WTC11 (cell line): ENCODE measurements around the gene CAPN14. TPM values are rescaled to one million over a fixed set of nuclear protein-coding genes. Genes with fewer than 3 reads are reported as not detected.
A peak's percentile ranks its signal among the peaks of the same experiment; 100 is the strongest.

Experiments used
- ATAC-seq: fragments of 200-7000 bp; cut with Tn5 transposase; 2 replicates; pipeline ENCODE4 v1.10.0; 2021; ENCODE audit warnings: mild to moderate bottlenecking, moderate library complexity
- CTCF ChIA-PET: fragments of 300-600 bp; sonication (Branson Sonifier 250); formaldehyde crosslinking; loops from one replicate; lab custom pipeline; 2021; ENCODE audit warnings: antibody characterized with exemption; lab: Charles Lee
- POLR2A ChIA-PET: fragments of 350-600 bp; sonication (Branson Sonifier 250); formaldehyde crosslinking; loops from one replicate; lab custom pipeline; 2021; ENCODE audit warnings: antibody characterized with exemption; lab: Charles Lee
- DNase-seq: peaks from one replicate; pipeline ENCODE4 v3.0.0; 2021; ENCODE audit warnings: low spot score
- H3K27ac Mint-ChIP-seq: 2 replicates; pipeline ENCODE4 v1.8.0; 2021; ENCODE audit warnings: mixed read lengths
- H3K27me3 Mint-ChIP-seq: 2 replicates; pipeline ENCODE4 v1.8.0; 2021; ENCODE audit warnings: low read depth, mild to moderate bottlenecking, moderate library complexity, mixed read lengths
- H3K36me3 Mint-ChIP-seq: 2 replicates; pipeline ENCODE4 v1.8.0; 2021; ENCODE audit warnings: mixed read lengths
- H3K4me1 Mint-ChIP-seq: 2 replicates; pipeline ENCODE4 v1.8.0; 2022; ENCODE audit warnings: mixed read lengths
- H3K4me3 Mint-ChIP-seq: 2 replicates; pipeline ENCODE4 v1.8.0; 2021; ENCODE audit warnings: mild to moderate bottlenecking, moderate library complexity, mixed read lengths
- H3K9me3 Mint-ChIP-seq: 2 replicates; pipeline ENCODE4 v1.8.0; 2021; ENCODE audit warnings: mixed read lengths
- AFF4 ChIP-seq: sonication (generic); formaldehyde crosslinking; IDR thresholded peaks from 2 replicates; pipeline ENCODE4 v1.8.1; 2023; ENCODE audit warnings: mild to moderate bottlenecking, missing genetic modification reagents, borderline replicate concordance
- ATF3 ChIP-seq: sonication (generic); formaldehyde crosslinking; conservative IDR thresholded peaks from 2 replicates; pipeline ENCODE4 v1.8.1; 2022; ENCODE audit warnings: mild to moderate bottlenecking, missing genetic modification reagents
- CBFB ChIP-seq: sonication (generic); formaldehyde crosslinking; IDR thresholded peaks from 2 replicates; pipeline ENCODE4 v1.8.1; 2022; ENCODE audit warnings: mild to moderate bottlenecking, low read depth, missing genetic modification reagents
- CREB1 ChIP-seq: sonication (generic); formaldehyde crosslinking; IDR thresholded peaks from 2 replicates; pipeline ENCODE4 v1.8.0; 2023; ENCODE audit warnings: mild to moderate bottlenecking, missing genetic modification reagents
- GRHL2 ChIP-seq: fragments of 250-450 bp; sonication (Bioruptor Pico); IDR thresholded peaks from 2 replicates; pipeline ENCODE4 v1.8.0; 2022; ENCODE audit warnings: mild to moderate bottlenecking, moderate library complexity; ENCODE audit not compliant: insufficient replicate concordance, severe bottlenecking
- IRF2 ChIP-seq: sonication (generic); formaldehyde crosslinking; IDR thresholded peaks from 2 replicates; pipeline ENCODE4 v1.8.0; 2022; ENCODE audit warnings: low read depth, missing genetic modification reagents, borderline replicate concordance
- JAZF1 ChIP-seq: fragments of 250-450 bp; sonication (Bioruptor Pico); IDR thresholded peaks from 2 replicates; pipeline ENCODE4 v1.9.0; 2021; ENCODE audit warnings: moderate library complexity, mild to moderate bottlenecking, inconsistent platforms
- JUN ChIP-seq: sonication (generic); formaldehyde crosslinking; IDR thresholded peaks from 2 replicates; pipeline ENCODE4 v1.8.0; 2023; ENCODE audit warnings: mild to moderate bottlenecking, missing genetic modification reagents
- NR1H2 ChIP-seq: sonication (generic); formaldehyde crosslinking; IDR thresholded peaks from 2 replicates; pipeline ENCODE4 v1.9.0; 2021; ENCODE audit warnings: mild to moderate bottlenecking, moderate library complexity, missing genetic modification reagents
- NR2C2 ChIP-seq: sonication (generic); formaldehyde crosslinking; IDR thresholded peaks from 2 replicates; pipeline ENCODE4 v1.8.0; 2022; ENCODE audit warnings: mild to moderate bottlenecking, missing genetic modification reagents
- SOX15 ChIP-seq: fragments of 250-450 bp; sonication (Bioruptor Pico); IDR thresholded peaks from 2 replicates; pipeline ENCODE4 v1.9.0; 2021; ENCODE audit warnings: mild to moderate bottlenecking
- ZMAT4 ChIP-seq: fragments of 250-450 bp; sonication (Bioruptor Pico); IDR thresholded peaks from 2 replicates; pipeline ENCODE4 v1.9.0; 2021; ENCODE audit warnings: mild to moderate bottlenecking
- ZNF121 ChIP-seq: sonication (generic); formaldehyde crosslinking; IDR thresholded peaks from 2 replicates; pipeline ENCODE4 v1.8.0; 2023; ENCODE audit warnings: missing genetic modification reagents
- ZNF219 ChIP-seq: sonication (generic); formaldehyde crosslinking; IDR thresholded peaks from 2 replicates; pipeline ENCODE4 v1.8.0; 2023; ENCODE audit warnings: missing genetic modification reagents, mild to moderate bottlenecking, borderline replicate concordance
- ZNF263 ChIP-seq: sonication (generic); formaldehyde crosslinking; IDR thresholded peaks from 2 replicates; pipeline ENCODE4 v1.8.1; 2022; ENCODE audit warnings: low read depth, mild to moderate bottlenecking, moderate library complexity, missing genetic modification reagents
- ZNF423 ChIP-seq: fragments of 250-450 bp; sonication (Bioruptor Pico); IDR thresholded peaks from 2 replicates; pipeline ENCODE4 v2.1.2; 2022; ENCODE audit warnings: mild to moderate bottlenecking, moderate library complexity
- ZNF425 ChIP-seq: fragments of 250-450 bp; sonication (Bioruptor Pico); conservative IDR thresholded peaks from 2 replicates; pipeline ENCODE4 v1.9.0; 2021; ENCODE audit warnings: mild to moderate bottlenecking
- ZNF512 ChIP-seq: sonication (generic); formaldehyde crosslinking; IDR thresholded peaks from 2 replicates; pipeline ENCODE4 v1.8.1; 2022; ENCODE audit warnings: missing genetic modification reagents, borderline replicate concordance
- total RNA-seq: library from RNA; stranded (reverse); gene quantifications from 3 replicates; pipeline ENCODE4 v1.2.3, GENCODE V29; 2021

The CAPN14 gene
- total RNA-seq, 1 experiment from 2014 or later, result 0.11 TPM

GRCh38 chr2:31138037-31138962 lies 79.0 kb downstream of the CAPN14 start, which contains the start of gene GALNT14 (continued):
- TF ChIP-seq ZNF425 (CRISPR knock-in tag) (no peak), AFF4 (CRISPR knock-in tag) (peak; percentile 90; the same call in 1 of the 2 replicates)

GRCh38 chr2:31137211-31138036 lies 79.9 kb downstream of the CAPN14 start:
- peaks cover 32% of the 10 kb centered on the region for H3K4me1 Mint-ChIP-seq
- H3K9me3 Mint-ChIP-seq, result no peaks in the 10 kb centered on the region
- ChIA-PET POLR2A (no interaction called here), CTCF (interaction anchor here (0.8 to 2.7 kb wide), 16 partner anchors 8 to 426 kb away, joined by 3 to 19 read pairs (median 6); no protein-coding TSS in a partner anchor)
- DNase-seq (peak; percentile 20), ATAC-seq (peak; percentile 31)
- no peak overlapping the region for H3K27ac Mint-ChIP-seq
- H3K27me3 Mint-ChIP-seq, result peaks cover 77% of the 10 kb centered on the region
- H3K36me3 Mint-ChIP-seq, result no peaks in the 10 kb centered on the region
- peak overlapping the region; percentile 74 for H3K4me3 Mint-ChIP-seq
- TF ChIP-seq CBFB (no peak), ZNF121 (0 out of 2 replicates have a peak, but pooled peaks have one; percentile 41)

- Mint-ChIP-seq H3K4me3 (peak overlapping the region; percentile 74), H3K36me3 (no peaks in the 10 kb centered on the region), H3K27me3 (peaks cover 70% of the 10 kb centered on the region), H3K4me1 (peaks cover 35% of the 10 kb centered on the region), H3K9me3 (no peaks in the 10 kb centered on the region), H3K27ac (no peak overlapping the region)
- no peak for TF ChIP-seq NR2C2 (CRISPR knock-in tag)
- no peak for TF ChIP-seq ZNF512 (CRISPR knock-in tag)
- no peak for TF ChIP-seq JUN
- TF ChIP-seq IRF2 (CRISPR knock-in tag), result no peak
- TF ChIP-seq JAZF1 (CRISPR knock-in tag), result no peak
- no peak for TF ChIP-seq ZNF263 (CRISPR knock-in tag)
- TF ChIP-seq ATF3, result no peak
- no peak for TF ChIP-seq ZNF423
- TF ChIP-seq CREB1 (CRISPR knock-in tag), result no peak
- no peak for TF ChIP-seq ZMAT4
- TF ChIP-seq NR1H2 (CRISPR knock-in tag), result no peak
- TF ChIP-seq GRHL2 (CRISPR knock-in tag), result no peak
- no peak for TF ChIP-seq ZNF219 (CRISPR knock-in tag)
- no peak for TF ChIP-seq ZNF425 (CRISPR knock-in tag)
- no peak for TF ChIP-seq SOX15 (CRISPR knock-in tag)
- ChIA-PET CTCF (interaction anchor here (2.3 to 2.7 kb wide), 4 partner anchors 12 to 425 kb away, joined by 6 to 19 read pairs (median 14); no protein-coding TSS in a partner anchor), POLR2A (no interaction called here)
- DNase-seq (no peak), ATAC-seq (no peak)
These were observed 80.6 kb downstream of the CAPN14 start for GRCh38 chr2:31136732-31137131.
